Hepatocyte (in vitro differentiated cells): ENCODE results near the gene LMF1. TPM values are rescaled to one million over a fixed set of nuclear protein-coding genes. Genes with fewer than 3 reads are reported as not detected.

ENCODE experiments used
- DNase-seq: peaks from one replicate; pipeline ENCODE4 v3.0.0-alpha.2; 2016; ENCODE audit warnings: low spot score
- H2AFZ ChIP-seq: fragments of 200-600 bp; sonication (generic); 2 replicates; pipeline ENCODE4 v1.6.0; 2016; ENCODE audit warnings: antibody characterized with exemption, mild to moderate bottlenecking
- H3K27ac ChIP-seq: fragments of 200-600 bp; sonication (generic); 2 replicates; pipeline ENCODE4 v1.5.1; 2016; ENCODE audit warnings: mild to moderate bottlenecking
- H3K27me3 ChIP-seq: fragments of 200-600 bp; sonication (generic); 2 replicates; pipeline ENCODE4 v1.6.1; 2016
- H3K36me3 ChIP-seq: fragments of 200-600 bp; sonication (generic); replicated peaks from 2 replicates; pipeline ENCODE4 v1.5.1; 2016; ENCODE audit warnings: low read depth; ENCODE audit not compliant: insufficient read depth
- H3K4me1 ChIP-seq: fragments of 200-600 bp; sonication (generic); 2 replicates; pipeline ENCODE4 v1.5.1; 2016; ENCODE audit warnings: mild to moderate bottlenecking, moderate library complexity; ENCODE audit not compliant: insufficient read depth
- H3K4me2 ChIP-seq: fragments of 200-600 bp; sonication (generic); 2 replicates; pipeline ENCODE4 v1.6.0; 2016
- H3K4me3 ChIP-seq: fragments of 200-600 bp; sonication (generic); 2 replicates; pipeline ENCODE4 v1.5.1; 2016; ENCODE audit warnings: mild to moderate bottlenecking
- H3K79me2 ChIP-seq: fragments of 200-600 bp; sonication (generic); 2 replicates; pipeline ENCODE4 v1.6.0; 2017; ENCODE audit warnings: mild to moderate bottlenecking
- H3K9me2 ChIP-seq: fragments of 200-600 bp; sonication (generic); replicated peaks from 2 replicates; pipeline ENCODE4 v1.6.0; 2017; ENCODE audit warnings: mild to moderate bottlenecking; ENCODE audit not compliant: insufficient read depth
- H3K9me3 ChIP-seq: fragments of 200-600 bp; sonication (generic); 2 replicates; pipeline ENCODE4 v1.5.1; 2016; ENCODE audit warnings: low read depth, mild to moderate bottlenecking
- H4K20me1 ChIP-seq: fragments of 200-600 bp; sonication (generic); 2 replicates; pipeline ENCODE4 v1.6.0; 2016; ENCODE audit warnings: mild to moderate bottlenecking; ENCODE audit not compliant: insufficient read depth, poor library complexity, severe bottlenecking
- CTCF ChIP-seq: fragments of 200-600 bp; sonication (generic); IDR thresholded peaks from 2 replicates; pipeline ENCODE4 v1.5.1; 2016; ENCODE audit warnings: antibody characterized with exemption, mild to moderate bottlenecking; ENCODE audit not compliant: poor library complexity
- EZH2 ChIP-seq: fragments of 200-600 bp; sonication (generic); IDR thresholded peaks from 2 replicates; pipeline ENCODE4 v1.6.1; 2016; ENCODE audit warnings: antibody characterized with exemption, mild to moderate bottlenecking, borderline replicate concordance
- EZH2phosphoT487 ChIP-seq: fragments of 200-600 bp; sonication (generic); IDR thresholded peaks from one replicate; pipeline ENCODE4 v1.6.1; 2018; ENCODE audit warnings: antibody characterized with exemption, mild to moderate bottlenecking, low read depth, moderate library complexity; ENCODE audit not compliant: unreplicated experiment, severe bottlenecking
- WGBS: methylation state at CpG from one replicate; pipeline ENCODE4 v1.1.6; 2016; ENCODE audit warnings: low lambda C conversion rate; ENCODE audit errors: missing lambda C conversion rate; 5-methylcytosine and 5-hydroxymethylcytosine counted together
- polyA plus RNA-seq: library from polyadenylated mRNA; unstranded; fragments of >200 nt; fragmentation: Nextera tagmentation; extraction: Ambion mirVana; gene quantifications from 2 replicates; pipeline ENCODE4 v1.2.1, GENCODE V29; 2016
- total RNA-seq: library from RNA; depleted of rRNA; stranded (reverse); fragments of >200 nt; gene quantifications from 2 replicates; pipeline ENCODE4 v1.2.3, GENCODE V29; 2014

LMF1 gene
- total and polyA plus RNA-seq, 2 experiments from 2014 or later = 27.2 to 34.3 TPM

GRCh38 chr16:886084-886543 is 84.7 kb downstream of the LMF1 start:
- Histone ChIP-seq H3K9me3 (peaks cover 7% of the 10 kb centered on the region), H3K27ac (peak overlapping the region; percentile 80), H3K27me3 (no peaks in the 10 kb centered on the region), H3K36me3 (no peaks in the 10 kb centered on the region), H3K4me1 (peaks cover 12% of the 10 kb centered on the region), H3K79me2 (no peaks in the 10 kb centered on the region), H3K9me2 (no peaks in the 10 kb centered on the region), H3K4me2 (peak overlapping the region; percentile 57), H3K4me3 (no peak overlapping the region), H4K20me1 (no peaks in the 10 kb centered on the region), H2AFZ (no peak overlapping the region)
- DNase-seq = peak; percentile 36
- no peak for TF ChIP-seq CTCF
- no peak for TF ChIP-seq EZH2
- no peak for TF ChIP-seq EZH2phosphoT487
- WGBS = 27% methylated on average over 11 of the region's 20 CpGs

- H3K27me3 ChIP-seq = no peaks in the 10 kb centered on the region
- H3K4me3 ChIP-seq = no peak overlapping the region
- no peak overlapping the region for H2AFZ ChIP-seq
- peak overlapping the region; percentile 57 for H3K4me2 ChIP-seq
- H3K27ac ChIP-seq = peak overlapping the region; percentile 80
- no peaks in the 10 kb centered on the region for H4K20me1 ChIP-seq
- H3K36me3 ChIP-seq = no peaks in the 10 kb centered on the region
- 69% methylated on average over 11 of the region's 11 CpGs for WGBS
- H3K79me2 ChIP-seq = no peaks in the 10 kb centered on the region
- peaks cover 7% of the 10 kb centered on the region for H3K9me3 ChIP-seq
- H3K9me2 ChIP-seq = no peaks in the 10 kb centered on the region
- peaks cover 12% of the 10 kb centered on the region for H3K4me1 ChIP-seq
- TF ChIP-seq EZH2 = no peak
- no peak for TF ChIP-seq CTCF
- no peak for TF ChIP-seq EZH2phosphoT487
- DNase-seq = no peak
These were observed 85.4 kb downstream of the LMF1 start for GRCh38 chr16:885391-885790.

GRCh38 chr16:884232-884631 is 86.6 kb downstream of the LMF1 start:
- no peaks in the 10 kb centered on the region for H4K20me1 ChIP-seq
- 95% methylated on average over 5 of the region's 5 CpGs for WGBS

More at GRCh38 chr16:884232-884631, 86.6 kb downstream of the LMF1 start:
- no peaks in the 10 kb centered on the region for H3K36me3 ChIP-seq
- no peak overlapping the region for H3K27ac ChIP-seq
- peaks cover 7% of the 10 kb centered on the region for H3K9me3 ChIP-seq
- no peak overlapping the region for H3K4me3 ChIP-seq
- H2AFZ ChIP-seq = no peak overlapping the region
- peaks cover 12% of the 10 kb centered on the region for H3K4me1 ChIP-seq
- no peak overlapping the region for H3K4me2 ChIP-seq
- H3K79me2 ChIP-seq = no peaks in the 10 kb centered on the region
- H3K27me3 ChIP-seq = no peaks in the 10 kb centered on the region
- TF ChIP-seq EZH2 (no peak), EZH2phosphoT487 (no peak), CTCF (no peak)
- no peaks in the 10 kb centered on the region for H3K9me2 ChIP-seq
- DNase-seq = no peak
